MM.1S (cell line): ENCODE results near the gene MYO1F.

ENCODE experiments used
- DNase-seq: peaks from one replicate; pipeline ENCODE4 v3.0.0-alpha.2; 2015
- H2AFZ ChIP-seq: fragments of 300-600 bp; sonication (generic); 2 replicates; pipeline ENCODE4 v1.6.0; 2016; ENCODE audit warnings: antibody characterized with exemption, low read length
- H3F3A ChIP-seq: fragments of 300-600 bp; sonication (generic); 2 replicates; pipeline ENCODE4 v1.6.1; 2016; ENCODE audit warnings: mild to moderate bottlenecking, antibody characterized with exemption, low read length, moderate library complexity, mixed read lengths; ENCODE audit not compliant: insufficient read depth
- H3K27ac ChIP-seq: fragments of 300-600 bp; sonication (generic); 2 replicates; pipeline ENCODE4 v1.5.1; 2016; ENCODE audit warnings: mild to moderate bottlenecking, low read length
- H3K27me3 ChIP-seq: fragments of 300-600 bp; sonication (generic); replicated peaks from 2 replicates; pipeline ENCODE4 v1.6.0; 2016; ENCODE audit warnings: low read length; ENCODE audit not compliant: insufficient read depth
- H3K36me3 ChIP-seq: fragments of 300-600 bp; sonication (generic); replicated peaks from 2 replicates; pipeline ENCODE4 v1.6.1; 2016; ENCODE audit warnings: mild to moderate bottlenecking, low read length, mixed read lengths; ENCODE audit not compliant: insufficient read depth
- H3K4me1 ChIP-seq: fragments of 300-600 bp; sonication (generic); 2 replicates; pipeline ENCODE4 v1.6.1; 2016; ENCODE audit warnings: low read length, mixed read lengths
- H3K4me2 ChIP-seq: fragments of 300-600 bp; sonication (generic); 2 replicates; pipeline ENCODE4 v1.6.0; 2016; ENCODE audit warnings: low read depth, low read length
- H3K4me3 ChIP-seq: fragments of 300-600 bp; sonication (generic); 2 replicates; pipeline ENCODE4 v1.5.1; 2016; ENCODE audit warnings: low read length, mixed read lengths
- H3K79me2 ChIP-seq: fragments of 300-600 bp; sonication (generic); 2 replicates; pipeline ENCODE4 v1.6.1; 2016; ENCODE audit warnings: mixed run types, low read length, mixed read lengths
- H3K9ac ChIP-seq: fragments of 300-600 bp; sonication (generic); 2 replicates; pipeline ENCODE4 v1.6.1; 2016; ENCODE audit warnings: low read length, mixed read lengths
- H3K9me2 ChIP-seq: fragments of 300-600 bp; sonication (generic); replicated peaks from 2 replicates; pipeline ENCODE4 v1.6.1; 2016; ENCODE audit warnings: mild to moderate bottlenecking, low read length, mixed read lengths; ENCODE audit not compliant: insufficient read depth
- H3K9me3 ChIP-seq: fragments of 300-600 bp; sonication (generic); replicated peaks from 2 replicates; pipeline ENCODE4 v1.6.1; 2016; ENCODE audit warnings: mild to moderate bottlenecking, low read length, mixed read lengths; ENCODE audit not compliant: insufficient read depth
- H4K20me1 ChIP-seq: fragments of 300-600 bp; sonication (generic); 2 replicates; pipeline ENCODE4 v1.6.1; 2016; ENCODE audit warnings: mild to moderate bottlenecking, low read length, moderate library complexity, mixed read lengths; ENCODE audit not compliant: insufficient read depth
- EZH2 ChIP-seq: fragments of 300-600 bp; sonication (generic); optimal IDR thresholded peaks from 2 replicates; pipeline ENCODE3; 2017; ENCODE audit warnings: low read depth, mild to moderate bottlenecking, antibody characterized with exemption, low read length, mixed read lengths
- EZH2phosphoT487 ChIP-seq: fragments of 300-600 bp; sonication (generic); IDR thresholded peaks from 2 replicates; pipeline ENCODE4 v1.6.1; 2018; ENCODE audit warnings: antibody characterized with exemption, low read length
- TF ChIP-seq, protein P1 (sequence below): fragments of 300-600 bp; sonication (generic); IDR thresholded peaks from 2 replicates; pipeline ENCODE4 v1.5.1; 2016; ENCODE audit warnings: antibody characterized with exemption, low read length, mixed read lengths

MYO1F gene

DNA sequence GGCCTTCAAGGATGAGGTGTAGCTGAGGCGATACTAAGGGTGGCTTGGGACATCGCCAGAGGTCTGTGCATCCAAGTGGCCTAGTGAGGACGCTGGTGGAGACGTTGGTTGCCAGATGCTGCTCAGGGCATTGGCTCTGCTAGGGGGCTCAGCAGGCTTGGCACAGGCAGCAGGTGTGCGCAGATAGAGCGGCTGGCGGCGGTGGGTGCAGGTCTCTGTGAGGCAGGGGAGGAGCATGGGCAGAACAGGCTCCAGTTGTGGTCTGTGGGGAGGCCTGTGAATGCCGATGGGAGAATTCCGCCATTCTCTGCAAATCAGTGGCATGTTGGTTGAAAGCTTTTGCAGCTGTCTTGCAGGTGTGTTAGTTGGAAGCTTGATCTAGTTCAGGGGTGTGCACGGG, 96.0 kb downstream of the MYO1F start:
- Histone ChIP-seq H3K36me3 (peaks cover 17% of the 10 kb centered on the region), H4K20me1 (peaks cover 31% of the 10 kb centered on the region), H3K9me2 (no peaks in the 10 kb centered on the region), H3K4me3 (no peak overlapping the region), H3K4me2 (no peak overlapping the region), H3F3A (no peaks in the 10 kb centered on the region), H3K4me1 (no peaks in the 10 kb centered on the region), H3K27ac (no peak overlapping the region), H2AFZ (no peak overlapping the region), H3K27me3 (no peaks in the 10 kb centered on the region), H3K79me2 (peaks cover 83% of the 10 kb centered on the region), H3K9ac (no peak overlapping the region), H3K9me3 (no peaks in the 10 kb centered on the region)
- DNase-seq = no peak
- no peak for TF ChIP-seq EZH2
- TF ChIP-seq, protein P1, sequence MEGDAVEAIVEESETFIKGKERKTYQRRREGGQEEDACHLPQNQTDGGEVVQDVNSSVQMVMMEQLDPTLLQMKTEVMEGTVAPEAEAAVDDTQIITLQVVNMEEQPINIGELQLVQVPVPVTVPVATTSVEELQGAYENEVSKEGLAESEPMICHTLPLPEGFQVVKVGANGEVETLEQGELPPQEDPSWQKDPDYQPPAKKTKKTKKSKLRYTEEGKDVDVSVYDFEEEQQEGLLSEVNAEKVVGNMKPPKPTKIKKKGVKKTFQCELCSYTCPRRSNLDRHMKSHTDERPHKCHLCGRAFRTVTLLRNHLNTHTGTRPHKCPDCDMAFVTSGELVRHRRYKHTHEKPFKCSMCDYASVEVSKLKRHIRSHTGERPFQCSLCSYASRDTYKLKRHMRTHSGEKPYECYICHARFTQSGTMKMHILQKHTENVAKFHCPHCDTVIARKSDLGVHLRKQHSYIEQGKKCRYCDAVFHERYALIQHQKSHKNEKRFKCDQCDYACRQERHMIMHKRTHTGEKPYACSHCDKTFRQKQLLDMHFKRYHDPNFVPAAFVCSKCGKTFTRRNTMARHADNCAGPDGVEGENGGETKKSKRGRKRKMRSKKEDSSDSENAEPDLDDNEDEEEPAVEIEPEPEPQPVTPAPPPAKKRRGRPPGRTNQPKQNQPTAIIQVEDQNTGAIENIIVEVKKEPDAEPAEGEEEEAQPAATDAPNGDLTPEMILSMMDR = no peak
- no peak for TF ChIP-seq EZH2phosphoT487

GRCh38 chr19:8478598-8478997, 98.6 kb downstream of the MYO1F start:
- TF ChIP-seq EZH2phosphoT487 = no peak
- no peak overlapping the region for H3K27ac ChIP-seq
- no peaks in the 10 kb centered on the region for H3K9me2 ChIP-seq
- peaks cover 9% of the 10 kb centered on the region for H3F3A ChIP-seq
- H3K4me2 ChIP-seq = no peak overlapping the region
- DNase-seq = no peak
- no peak overlapping the region for H2AFZ ChIP-seq
- H3K79me2 ChIP-seq = peaks cover 91% of the 10 kb centered on the region
- H3K4me1 ChIP-seq = peaks cover 10% of the 10 kb centered on the region
- H4K20me1 ChIP-seq = peaks cover 38% of the 10 kb centered on the region
- peaks cover 13% of the 10 kb centered on the region for H3K36me3 ChIP-seq
- H3K9ac ChIP-seq = no peak overlapping the region
- no peaks in the 10 kb centered on the region for H3K9me3 ChIP-seq
- no peaks in the 10 kb centered on the region for H3K27me3 ChIP-seq
- H3K4me3 ChIP-seq = no peak overlapping the region

DNA sequence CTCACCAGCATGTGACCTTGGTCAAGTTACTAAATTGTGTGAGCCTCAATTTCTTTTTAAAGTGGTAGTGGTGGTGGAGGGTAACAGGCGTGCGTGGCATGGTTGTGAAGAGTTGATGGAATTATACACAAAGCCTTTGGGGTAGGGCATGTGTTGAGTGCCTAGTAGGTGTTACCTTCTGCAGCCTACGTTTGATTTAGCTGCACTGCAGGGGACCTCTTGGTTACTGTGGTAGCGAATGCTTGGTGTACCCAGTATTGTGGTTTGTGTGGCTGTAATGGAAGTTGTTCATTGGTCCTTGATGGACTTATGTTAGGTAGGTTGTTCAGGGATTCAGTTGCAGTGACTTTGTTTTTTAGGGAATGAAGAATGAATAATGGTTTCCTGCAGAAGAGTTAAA, 99.4 kb downstream of the MYO1F start:
- peaks cover 38% of the 10 kb centered on the region for H4K20me1 ChIP-seq
- H2AFZ ChIP-seq = no peak overlapping the region
- no peaks in the 10 kb centered on the region for H3K27me3 ChIP-seq
- no peak overlapping the region for H3K4me2 ChIP-seq
- H3K9me2 ChIP-seq = no peaks in the 10 kb centered on the region
- H3K36me3 ChIP-seq = peaks cover 8% of the 10 kb centered on the region
- H3K9ac ChIP-seq = no peak overlapping the region
- no peak for TF ChIP-seq EZH2
- TF ChIP-seq, protein P1 = no peak
- peaks cover 15% of the 10 kb centered on the region for H3F3A ChIP-seq
- peaks cover 15% of the 10 kb centered on the region for H3K4me1 ChIP-seq
- H3K4me3 ChIP-seq = no peak overlapping the region
- no peak overlapping the region for H3K27ac ChIP-seq
- no peaks in the 10 kb centered on the region for H3K9me3 ChIP-seq
- DNase-seq = no peak
- peaks cover 86% of the 10 kb centered on the region for H3K79me2 ChIP-seq

GRCh38 chr19:8476524-8476923, 100.7 kb downstream of the MYO1F start:
- peaks cover 77% of the 10 kb centered on the region for H3K79me2 ChIP-seq
- H4K20me1 ChIP-seq = peaks cover 31% of the 10 kb centered on the region
- H3K9ac ChIP-seq = no peak overlapping the region
- H3K36me3 ChIP-seq = peaks cover 11% of the 10 kb centered on the region
- peaks cover 18% of the 10 kb centered on the region for H3F3A ChIP-seq
- H3K27ac ChIP-seq = no peak overlapping the region
- H3K27me3 ChIP-seq = no peaks in the 10 kb centered on the region
- TF ChIP-seq EZH2phosphoT487 (no peak), EZH2 (no peak)
- TF ChIP-seq, protein P1 = no peak
- H3K4me1 ChIP-seq = peaks cover 19% of the 10 kb centered on the region
- H3K4me3 ChIP-seq = no peak overlapping the region
- no peaks in the 10 kb centered on the region for H3K9me2 ChIP-seq
- no peaks in the 10 kb centered on the region for H3K9me3 ChIP-seq
- H3K4me2 ChIP-seq = no peak overlapping the region
- DNase-seq = no peak
- no peak overlapping the region for H2AFZ ChIP-seq
